Measurements from ENCODE around the gene GABRR2.

DNA sequence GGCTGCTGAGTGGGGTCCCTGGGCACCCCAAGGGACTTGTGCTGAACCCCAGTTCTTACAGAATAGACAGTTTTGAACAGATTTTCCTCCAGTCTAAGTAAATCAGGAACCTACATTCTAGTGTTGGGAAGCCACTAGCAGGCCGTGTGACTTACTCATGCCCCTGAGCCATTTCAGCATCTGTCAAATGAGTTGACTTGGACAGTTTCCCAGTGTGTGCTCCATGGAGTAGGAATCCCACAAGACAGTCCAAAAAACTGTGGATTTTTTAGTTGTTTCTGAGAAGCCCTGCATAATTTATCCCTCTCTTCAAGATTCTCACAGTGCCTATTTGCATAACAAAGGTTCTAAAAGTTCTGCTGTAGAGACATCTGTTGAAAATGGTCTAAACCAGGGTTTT, 2.1 kb downstream of the GABRR2 start:
- TF ChIP-seq, protein P1, sequence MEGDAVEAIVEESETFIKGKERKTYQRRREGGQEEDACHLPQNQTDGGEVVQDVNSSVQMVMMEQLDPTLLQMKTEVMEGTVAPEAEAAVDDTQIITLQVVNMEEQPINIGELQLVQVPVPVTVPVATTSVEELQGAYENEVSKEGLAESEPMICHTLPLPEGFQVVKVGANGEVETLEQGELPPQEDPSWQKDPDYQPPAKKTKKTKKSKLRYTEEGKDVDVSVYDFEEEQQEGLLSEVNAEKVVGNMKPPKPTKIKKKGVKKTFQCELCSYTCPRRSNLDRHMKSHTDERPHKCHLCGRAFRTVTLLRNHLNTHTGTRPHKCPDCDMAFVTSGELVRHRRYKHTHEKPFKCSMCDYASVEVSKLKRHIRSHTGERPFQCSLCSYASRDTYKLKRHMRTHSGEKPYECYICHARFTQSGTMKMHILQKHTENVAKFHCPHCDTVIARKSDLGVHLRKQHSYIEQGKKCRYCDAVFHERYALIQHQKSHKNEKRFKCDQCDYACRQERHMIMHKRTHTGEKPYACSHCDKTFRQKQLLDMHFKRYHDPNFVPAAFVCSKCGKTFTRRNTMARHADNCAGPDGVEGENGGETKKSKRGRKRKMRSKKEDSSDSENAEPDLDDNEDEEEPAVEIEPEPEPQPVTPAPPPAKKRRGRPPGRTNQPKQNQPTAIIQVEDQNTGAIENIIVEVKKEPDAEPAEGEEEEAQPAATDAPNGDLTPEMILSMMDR (IDR thresholded peaks at IDR 0.05), result no peak
- TF ChIP-seq POLR2A (IDR thresholded peaks at IDR 0.05) (no peak), EP300 (IDR thresholded peaks at IDR 0.05) (no peak), POLR2AphosphoS5 (IDR thresholded peaks at IDR 0.05) (no peak)
